K562 (cell line): ENCODE data around the gene EHMT2. TPM values are rescaled to one million over a fixed set of nuclear protein-coding genes. Genes with fewer than 3 reads are reported as not detected.
A peak's percentile ranks its signal among the peaks of the same experiment; 100 is the strongest.

Experiments
- ATAC-seq: fragments of 200-7000 bp; cut with Tn5 transposase; 3 replicates; pipeline ENCODE4 v1.9.1; 2020; ENCODE audit warnings: moderate library complexity
- BruUV-seq: library from RNA; stranded (reverse); fragments of 400-500 nt; replicated peaks from 2 replicates; lab custom pipeline; 2021; lab: Mats Ljungman, UMichigan
- CTCF ChIA-PET: fragments of 300-600 bp; formaldehyde crosslinking; extraction: SDS; loops from one replicate; lab custom pipeline; 2021; ENCODE audit warnings: low intra/inter-chr PET ratio; lab: Yijun Ruan, JAX
- POLR2A ChIA-PET: fragments of 300-600, 350-650 bp; sonication (Branson Sonifier 250); formaldehyde crosslinking; extraction: SDS; loops from one replicate; lab custom pipeline; 2021; ENCODE audit warnings: antibody characterized with exemption, inconsistent platforms; lab: Yijun Ruan, JAX
- DNase-seq, 4 experiments: peaks; one replicate each; pipeline versions ENCODE4 v3.0.0 to v3.0.0-alpha.2; 2011 to 2018; ENCODE audit warnings: low spot score in 3 of 4, mixed read lengths in 3 of 4; ENCODE audit errors: extremely low read depth in 1 of 4
- FAIRE-seq: peaks from 2 replicates; lab custom pipeline; 2011; peaks lifted over from hg19 to GRCh38; lab: Jason Lieb, UNC
- H2AFZ ChIP-seq: 2 replicates; pipeline ENCODE4 v1.6.0; 2011; ENCODE audit warnings: low read depth, low read length, control low read depth, inconsistent platforms
- H3K27ac ChIP-seq: fragments of 200-600 bp; 3 replicates; pipeline ENCODE4 v1.8.0; 2011; ENCODE audit warnings: low read depth, mild to moderate bottlenecking, control low read depth, inconsistent platforms, low read length, moderate library complexity, mixed read lengths; ENCODE audit errors: extremely low read depth
- H3K27me3 ChIP-seq, 2 experiments: fragments of 300-600 bp in 1 of 2; 2 replicates in 1 of 2; 3 replicates in 1 of 2; pipeline versions ENCODE4 v1.6.0 to v1.8.0; 2011; ENCODE audit warnings: inconsistent platforms in 2 of 2, low read length in 2 of 2, mild to moderate bottlenecking in 1 of 2, mixed read lengths in 1 of 2, moderate library complexity in 1 of 2; ENCODE audit not compliant: control insufficient read depth in 2 of 2, insufficient read depth in 2 of 2
- H3K36me3 ChIP-seq: fragments of 300-600 bp; 3 replicates; pipeline ENCODE4 v1.8.0; 2011; ENCODE audit warnings: mild to moderate bottlenecking, low read length, inconsistent platforms; ENCODE audit not compliant: control insufficient read depth, insufficient read depth
- H3K4me1 ChIP-seq, 2 experiments: fragments of 200-600 bp in 1 of 2; replicated peaks in 1 of 2; 2 replicates in 1 of 2; 3 replicates in 1 of 2; pipeline versions ENCODE4 v1.5.1 to v1.8.0; 2011; ENCODE audit warnings: inconsistent platforms in 2 of 2, low read length in 2 of 2, mild to moderate bottlenecking in 1 of 2, mixed read lengths in 1 of 2, moderate library complexity in 1 of 2; ENCODE audit not compliant: control insufficient read depth in 2 of 2, insufficient read depth in 2 of 2
- H3K4me2 ChIP-seq: 2 replicates; pipeline ENCODE4 v1.6.1; 2011; ENCODE audit warnings: low read length, control low read depth, inconsistent platforms, mixed read lengths; ENCODE audit not compliant: insufficient read depth
- H3K4me3 ChIP-seq: fragments of 200-600 bp; sonication (generic), shearing (Covaris generic); 2 replicates; pipeline ENCODE4 v1.5.1; 2016; ENCODE audit warnings: control low read depth, inconsistent platforms
- H3K79me2 ChIP-seq: fragments of 200-600 bp; 3 replicates; pipeline ENCODE4 v1.8.0; 2011; ENCODE audit warnings: low read length, inconsistent platforms; ENCODE audit not compliant: control insufficient read depth, insufficient read depth
- H3K9ac ChIP-seq, 2 experiments: 2 replicates each; pipeline versions ENCODE4 v1.6.0 to v1.6.1; 2011; ENCODE audit warnings: low read depth in 2 of 2, low read length in 2 of 2, control low read depth in 1 of 2, inconsistent platforms in 1 of 2, mild to moderate bottlenecking in 1 of 2, mixed read lengths in 1 of 2; ENCODE audit not compliant: insufficient read depth in 1 of 2
- H3K9me1 ChIP-seq: one replicate; pipeline ENCODE4 v1.6.0; 2011; ENCODE audit warnings: inconsistent platforms, mild to moderate bottlenecking, low read length, moderate library complexity; ENCODE audit not compliant: control insufficient read depth, insufficient read depth
- H3K9me3 ChIP-seq: replicated peaks from 2 replicates; pipeline ENCODE4 v1.5.1; 2011; ENCODE audit warnings: low read depth, low read length, inconsistent platforms; ENCODE audit not compliant: control insufficient read depth, insufficient read depth
- H4K20me1 ChIP-seq: replicated peaks from 2 replicates; pipeline ENCODE4 v1.6.1; 2011; ENCODE audit warnings: low read length, inconsistent platforms, mixed read lengths; ENCODE audit not compliant: control insufficient read depth, insufficient read depth
- CBFB ChIP-seq: sonication (generic); formaldehyde crosslinking; IDR thresholded peaks from 2 replicates; pipeline ENCODE4 v1.4.0; 2020; ENCODE audit warnings: mild to moderate bottlenecking, missing genetic modification reagents
- CHCHD3 ChIP-seq: fragments of 250-450 bp; sonication (Bioruptor Pico); IDR thresholded peaks from 2 replicates; pipeline ENCODE4 v2.1.2; 2022; ENCODE audit warnings: mild to moderate bottlenecking
- CXXC5 ChIP-seq: fragments of 250-450 bp; sonication (Bioruptor Pico); IDR thresholded peaks from 2 replicates; pipeline ENCODE4 v1.8.0; 2022; ENCODE audit warnings: inconsistent platforms, mild to moderate bottlenecking, moderate library complexity
- HEY1 ChIP-seq: fragments of 250-450 bp; sonication (Bioruptor Pico); IDR thresholded peaks from 2 replicates; pipeline ENCODE4 v1.5.0; 2020; ENCODE audit warnings: mild to moderate bottlenecking, moderate library complexity, borderline replicate concordance
- KLF6 ChIP-seq: fragments of 250-450 bp; sonication (Bioruptor Pico); IDR thresholded peaks from 2 replicates; pipeline ENCODE4 v1.4.0; 2020; ENCODE audit warnings: mild to moderate bottlenecking, moderate library complexity, borderline replicate concordance
- MYC ChIP-seq, 2 experiments: fragments of 250-450 bp in 1 of 2; sonication (Bioruptor Pico) in 1 of 2; IDR thresholded peaks; 2 replicates each; pipeline versions ENCODE4 v1.5.1 to v1.6.1; 2012 to 2021; ENCODE audit warnings: low read depth in 2 of 2, borderline replicate concordance in 1 of 2, improper control_type of control experiment in 1 of 2, low read length in 1 of 2, mild to moderate bottlenecking in 1 of 2, moderate library complexity in 1 of 2
- PTBP1 ChIP-seq: fragments of 200-400 bp; formaldehyde crosslinking; IDR thresholded peaks from 2 replicates; pipeline ENCODE4 v1.6.1; 2017; ENCODE audit warnings: low read depth, low read length
- RBM14 ChIP-seq: fragments of 200-400 bp; formaldehyde crosslinking; IDR thresholded peaks from 2 replicates; pipeline ENCODE4 v1.6.1; 2018; ENCODE audit warnings: low read depth, mild to moderate bottlenecking, low read length, moderate library complexity, borderline replicate concordance; ENCODE audit not compliant: insufficient read depth
- SMAD2 ChIP-seq: fragments of 150-350 bp; IDR thresholded peaks from 2 replicates; pipeline ENCODE4 v1.6.1; 2014; ENCODE audit warnings: low read depth, mild to moderate bottlenecking, low read length
- SRSF9 ChIP-seq: fragments of 200-400 bp; formaldehyde crosslinking; IDR thresholded peaks from 2 replicates; pipeline ENCODE4 v1.6.1; 2017; ENCODE audit warnings: low read depth, low read length, borderline replicate concordance
- STAT5A ChIP-seq: IDR thresholded peaks from 2 replicates; pipeline ENCODE4 v1.6.1; 2012; ENCODE audit warnings: low read length, inconsistent platforms, borderline replicate concordance
- TAL1 ChIP-seq: fragments of 450-650 bp; IDR thresholded peaks from 2 replicates; pipeline ENCODE4 v1.6.1; 2016; ENCODE audit warnings: mild to moderate bottlenecking
- ZKSCAN8 ChIP-seq: fragments of 200-800 bp; sonication (Bioruptor generic); IDR thresholded peaks from 2 replicates; pipeline ENCODE4 v1.6.1; 2016; ENCODE audit warnings: missing genetic modification characterization, missing compliant biosample characterization
- ZNF316 ChIP-seq: fragments of 450-650 bp; IDR thresholded peaks from 2 replicates; pipeline ENCODE4 v1.6.1; 2016
- ZNF75A ChIP-seq: fragments of 450-650 bp; formaldehyde crosslinking; IDR thresholded peaks from 2 replicates; pipeline ENCODE4 v1.4.0; 2020; ENCODE audit warnings: mild to moderate bottlenecking
- WGBS: fragments of 100-300 bp; shearing (Covaris generic); methylation state at CpG from one replicate; pipeline ENCODE4 v1.1.6; 2016; ENCODE audit warnings: low coverage, mixed read lengths; ENCODE audit not compliant: insufficient coverage; ENCODE audit errors: missing lambda C conversion rate; 5-methylcytosine and 5-hydroxymethylcytosine counted together
- in situ Hi-C: fragments of 300-500 bp; cut with MboI; formaldehyde crosslinking; loops from 4 replicates; pipeline ENCODE4 v1.15.0; 2018; ENCODE audit warnings: inconsistent platforms, mixed read lengths
- intact Hi-C: fragments of 100-400 bp; cut with micrococcal nuclease; formaldehyde crosslinking; loops from 2 replicates; pipeline ENCODE4 v1.14.2; 2022
- polyA plus RNA-seq, 8 experiments: library from polyadenylated mRNA; depleted of rRNA in 4 of 8; stranded (reverse) in 5 of 8; unstranded in 3 of 8; fragments of >200 nt; fragmentation: Nextera tagmentation in 2 of 8; fragmentation: Illumina TruSeq in 1 of 8; extraction: Ambion mirVana in 2 of 8; extraction: Trizol in 1 of 8; gene quantifications; 2 replicates each; pipeline versions ENCODE4 v1.2.1 to v1.2.3, GENCODE V29; 2011 to 2014; ENCODE audit warnings: inconsistent platforms in 1 of 8, missing spikeins in 1 of 8
- total RNA-seq, 7 experiments: library from RNA; depleted of rRNA in 6 of 7; stranded (reverse); fragments of >200 nt in 6 of 7; fragmentation: Illumina TruSeq in 2 of 7; extraction: Trizol in 2 of 7; gene quantifications; 2 replicates each; pipeline versions ENCODE4 v1.2.1 to v1.2.3, GENCODE V29; 2011 to 2021; ENCODE audit warnings: low replicate concordance in 1 of 7
- TF ChIP-seq, protein P1 (sequence below), 2 experiments: fragments of 450-650 bp; IDR thresholded peaks; 2 replicates each; pipeline ENCODE4 v1.6.1; 2016
- TF ChIP-seq, protein P2 (sequence below), 2 experiments: fragments of 450-650 bp in 1 of 2; sonication (generic) in 1 of 2; formaldehyde crosslinking; conservative IDR thresholded peaks; 2 replicates each; pipeline versions ENCODE4 v1.4.0 to v1.8.1; 2020 to 2022; ENCODE audit warnings: mild to moderate bottlenecking in 1 of 2, missing genetic modification reagents in 1 of 2
- TF ChIP-seq, protein P3 (sequence below): sonication (generic); formaldehyde crosslinking; IDR thresholded peaks from 2 replicates; pipeline ENCODE4 v1.5.0; 2020; ENCODE audit warnings: missing genetic modification reagents

EHMT2 gene
- total and polyA plus RNA-seq, 9 of the 15 experiments (the other 6 are each of a cell fraction or from before 2014, with no cell fraction given) = 2.1 to 63.8 (median 38.5) TPM

DNA sequence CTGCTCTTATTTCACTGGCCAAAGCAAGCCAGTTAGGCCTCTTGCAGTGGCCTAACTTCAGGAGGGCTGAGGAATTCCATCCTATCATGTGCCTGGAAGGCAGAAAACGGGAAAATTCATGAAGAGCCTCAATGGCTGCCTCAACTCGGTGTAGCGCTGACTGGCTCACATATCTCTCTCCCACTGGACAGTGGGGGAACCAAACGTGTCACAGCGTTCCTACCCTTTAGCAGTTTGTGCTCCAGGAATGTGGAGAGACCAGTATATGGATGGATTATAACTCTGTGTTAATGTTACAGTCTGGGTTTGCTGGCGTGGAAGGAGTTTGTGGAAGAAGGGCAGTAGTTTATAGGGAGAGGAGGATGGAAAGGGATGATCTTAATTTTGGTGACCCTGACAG, 18.3 kb upstream of the EHMT2 start:
- Histone ChIP-seq H3K79me2 (no peaks in the 10 kb centered on the region), H3K4me2 (no peak overlapping the region), H3K36me3 (no peaks in the 10 kb centered on the region), H3K27me3 (no peaks in the 10 kb centered on the region), H3K4me1 (peaks cover 0 to 8% of the 10 kb centered on the region in 2 experiments; a peak in 1 of 5 replicates), H4K20me1 (no peaks in the 10 kb centered on the region), H3K9me3 (no peaks in the 10 kb centered on the region), H3K9me1 (no peaks in the 10 kb centered on the region), H3K4me3 (no peak overlapping the region), H2AFZ (peak overlapping the region; percentile 35), H3K27ac (no peak overlapping the region), H3K9ac (no peak overlapping the region)
- in situ Hi-C loops = no loop called here
- FAIRE-seq (no peak), DNase-seq (no peak), ATAC-seq (no peak)
- BruUV-seq = no TSS peak
- TF ChIP-seq SMAD2 (no peak), RBM14 (no peak), CXXC5 (CRISPR knock-in tag) (no peak), CBFB (no peak), ZNF75A (no peak), ZNF316 (no peak), HEY1 (no peak), KLF6 (no peak), SRSF9 (no peak), CHCHD3 (CRISPR knock-in tag) (no peak), ZKSCAN8 (CRISPR knock-in tag) (no peak), MYC (IDR thresholded peaks at IDR 0.05; ENCODE audit: low read depth, low read length) (no peak), MYC (CRISPR knock-in tag; IDR thresholded peaks at IDR 0.05; ENCODE audit: borderline replicate concordance, low read depth) (no peak), STAT5A (no peak), PTBP1 (no peak), TAL1 (no peak)
- TF ChIP-seq, protein P1, sequence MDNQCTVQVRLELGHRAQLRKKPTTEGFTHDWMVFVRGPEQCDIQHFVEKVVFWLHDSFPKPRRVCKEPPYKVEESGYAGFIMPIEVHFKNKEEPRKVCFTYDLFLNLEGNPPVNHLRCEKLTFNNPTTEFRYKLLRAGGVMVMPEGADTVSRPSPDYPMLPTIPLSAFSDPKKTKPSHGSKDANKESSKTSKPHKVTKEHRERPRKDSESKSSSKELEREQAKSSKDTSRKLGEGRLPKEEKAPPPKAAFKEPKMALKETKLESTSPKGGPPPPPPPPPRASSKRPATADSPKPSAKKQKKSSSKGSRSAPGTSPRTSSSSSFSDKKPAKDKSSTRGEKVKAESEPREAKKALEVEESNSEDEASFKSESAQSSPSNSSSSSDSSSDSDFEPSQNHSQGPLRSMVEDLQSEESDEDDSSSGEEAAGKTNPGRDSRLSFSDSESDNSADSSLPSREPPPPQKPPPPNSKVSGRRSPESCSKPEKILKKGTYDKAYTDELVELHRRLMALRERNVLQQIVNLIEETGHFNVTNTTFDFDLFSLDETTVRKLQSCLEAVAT (IDR thresholded peaks at IDR 0.05) = no peak
- TF ChIP-seq, protein P2, sequence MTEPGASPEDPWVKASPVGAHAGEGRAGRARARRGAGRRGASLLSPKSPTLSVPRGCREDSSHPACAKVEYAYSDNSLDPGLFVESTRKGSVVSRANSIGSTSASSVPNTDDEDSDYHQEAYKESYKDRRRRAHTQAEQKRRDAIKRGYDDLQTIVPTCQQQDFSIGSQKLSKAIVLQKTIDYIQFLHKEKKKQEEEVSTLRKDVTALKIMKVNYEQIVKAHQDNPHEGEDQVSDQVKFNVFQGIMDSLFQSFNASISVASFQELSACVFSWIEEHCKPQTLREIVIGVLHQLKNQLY (CRISPR knock-in tag; conservative IDR thresholded peaks at IDR 0.05) = no peak
- TF ChIP-seq, protein P3, sequence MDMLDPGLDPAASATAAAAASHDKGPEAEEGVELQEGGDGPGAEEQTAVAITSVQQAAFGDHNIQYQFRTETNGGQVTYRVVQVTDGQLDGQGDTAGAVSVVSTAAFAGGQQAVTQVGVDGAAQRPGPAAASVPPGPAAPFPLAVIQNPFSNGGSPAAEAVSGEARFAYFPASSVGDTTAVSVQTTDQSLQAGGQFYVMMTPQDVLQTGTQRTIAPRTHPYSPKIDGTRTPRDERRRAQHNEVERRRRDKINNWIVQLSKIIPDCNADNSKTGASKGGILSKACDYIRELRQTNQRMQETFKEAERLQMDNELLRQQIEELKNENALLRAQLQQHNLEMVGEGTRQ (CRISPR knock-in tag) = no peak
- intact Hi-C loops = loop anchor here (5.0 kb wide), 1 partner anchor 42 kb away; the partner anchor contains the start of genes NELFE and SKIC2
- WGBS = 44% methylated on average over 6 of the region's 6 CpGs
- ChIA-PET POLR2A (no interaction called here), CTCF (no interaction called here)
